GM19099 (cell line): ENCODE results near the gene IBTK.

Source experiments
- POLR2A ChIP-seq: IDR thresholded peaks from 3 replicates; pipeline ENCODE4 v1.6.1; 2011; ENCODE audit warnings: low read depth; ENCODE audit not compliant: insufficient read length; ENCODE audit errors: extremely low read depth

Gene IBTK

GRCh38 chr6:82143041-82143481, 104.5 kb downstream of the IBTK start:
- no peak for TF ChIP-seq POLR2A

GRCh38 chr6:82142524-82142923, 105.0 kb downstream of the IBTK start:
- TF ChIP-seq POLR2A: no peak

GRCh38 chr6:82138075-82138791, 109.3 kb downstream of the IBTK start:
- TF ChIP-seq POLR2A: no peak

GRCh38 chr6:82131441-82131840, 116.1 kb downstream of the IBTK start:
- TF ChIP-seq POLR2A: no peak

- TF ChIP-seq POLR2A: no peak
Measured at GRCh38 chr6:82129797-82130196, 117.7 kb downstream of the IBTK start.

- no peak for TF ChIP-seq POLR2A
Measured at GRCh38 chr6:82123632-82124031, 123.9 kb downstream of the IBTK start.
